Immature natural killer cell (primary cell): Measurements from ENCODE around the gene LTO1. TPM values are rescaled to one million over a fixed set of nuclear protein-coding genes. Genes with fewer than 3 reads are reported as not detected.
A peak's percentile ranks its signal among the peaks of the same experiment; 100 is the strongest.
"Not testable (repeated sequence)": the region's sequence is repeated elsewhere in the genome, so short reads cannot be mapped to it uniquely, and the experiment has no call there.

ENCODE experiments used
- DNase-seq, 3 donors: peaks; one replicate each; pipeline ENCODE4 v3.0.0; 2022; ENCODE audit warnings: mixed read lengths in 1 of 3
- H3K27ac Mint-ChIP-seq, 6 donors: one replicate each; pipeline ENCODE4 v1.8.0; 2020; ENCODE audit warnings: mixed read lengths in 6 of 6, mild to moderate bottlenecking in 5 of 6, inconsistent platforms in 4 of 6, moderate library complexity in 3 of 6
- H3K27me3 Mint-ChIP-seq, 3 donors: one replicate each; pipeline ENCODE4 v1.8.0; 2020 to 2021; ENCODE audit warnings: low read depth in 3 of 3, mild to moderate bottlenecking in 3 of 3, mixed read lengths in 3 of 3, moderate library complexity in 3 of 3, inconsistent platforms in 1 of 3
- H3K36me3 Mint-ChIP-seq, 3 donors: one replicate each; pipeline ENCODE4 v1.8.0; 2020; ENCODE audit warnings: mixed read lengths in 3 of 3, inconsistent platforms in 2 of 3, mild to moderate bottlenecking in 2 of 3
- H3K4me1 Mint-ChIP-seq, 2 donors: one replicate each; pipeline ENCODE4 v1.8.0; 2020; ENCODE audit warnings: inconsistent platforms in 2 of 2, mild to moderate bottlenecking in 2 of 2, mixed read lengths in 2 of 2, moderate library complexity in 1 of 2
- H3K4me3 Mint-ChIP-seq, 5 donors: one replicate each; pipeline ENCODE4 v1.8.0; 2020; ENCODE audit warnings: mild to moderate bottlenecking in 5 of 5, mixed read lengths in 5 of 5, inconsistent platforms in 3 of 5, moderate library complexity in 3 of 5
- H3K9me3 Mint-ChIP-seq, 6 donors: one replicate each; pipeline ENCODE4 v1.8.0; 2020; ENCODE audit warnings: mild to moderate bottlenecking in 6 of 6, mixed read lengths in 6 of 6, inconsistent platforms in 4 of 6, moderate library complexity in 3 of 6
- polyA plus RNA-seq, 3 donors: library from polyadenylated mRNA; unstranded; fragments of 300-500 nt; fragmentation: Illumina TruSeq; gene quantifications; one replicate each; pipeline ENCODE4 v1.2.3, GENCODE V29; 2021

LTO1 gene
- polyA plus RNA-seq, 3 donors from 2014 or later, result 7.2 to 13.1 (median 12.3) TPM

GRCh38 chr11:69695581-69695980, 20.4 kb upstream of the LTO1 start:
- Mint-ChIP-seq H3K27ac (no peak overlapping the region), H3K36me3 (no peaks in the 10 kb centered on the region), H3K27me3 (peaks cover 2 to 17% (median 5%) of the 10 kb centered on the region in 3 donors), H3K4me1 (no peaks in the 10 kb centered on the region), H3K4me3 (no peak overlapping the region), H3K9me3 (no peaks in the 10 kb centered on the region)
- no peak for DNase-seq

- Mint-ChIP-seq H3K9me3 (no peaks in the 10 kb centered on the region), H3K27ac (no peak overlapping the region), H3K27me3 (peaks cover 2 to 20% (median 5%) of the 10 kb centered on the region in 3 donors), H3K36me3 (no peaks in the 10 kb centered on the region), H3K4me1 (no peaks in the 10 kb centered on the region), H3K4me3 (no peak overlapping the region)
- no peak for DNase-seq
These were observed 19.6 kb upstream of the LTO1 start for GRCh38 chr11:69694781-69695180.

- H3K4me3 Mint-ChIP-seq, result no peak overlapping the region
- peaks cover 6 to 17% (median 11%) of the 10 kb centered on the region in 3 donors for H3K27me3 Mint-ChIP-seq
- H3K4me1 Mint-ChIP-seq, result no peaks in the 10 kb centered on the region
- no peaks in the 10 kb centered on the region for H3K36me3 Mint-ChIP-seq
- H3K27ac Mint-ChIP-seq, result no peak overlapping the region
- no peak for DNase-seq
- no peaks in the 10 kb centered on the region for H3K9me3 Mint-ChIP-seq
These were observed 17.3 kb upstream of the LTO1 start for GRCh38 chr11:69692422-69692821.

- DNase-seq, result no peak
- H3K4me1 Mint-ChIP-seq, result no peaks in the 10 kb centered on the region
- H3K36me3 Mint-ChIP-seq, result no peaks in the 10 kb centered on the region
- no peak overlapping the region for H3K4me3 Mint-ChIP-seq
- H3K9me3 Mint-ChIP-seq, result no peaks in the 10 kb centered on the region
- no peak overlapping the region for H3K27ac Mint-ChIP-seq
- peaks cover 6 to 16% (median 9%) of the 10 kb centered on the region in 3 donors for H3K27me3 Mint-ChIP-seq
These were observed 16.3 kb upstream of the LTO1 start for GRCh38 chr11:69691463-69691862.

- Mint-ChIP-seq H3K9me3 (no peaks in the 10 kb centered on the region), H3K27me3 (peaks cover 6 to 11% (median 9%) of the 10 kb centered on the region in 3 donors), H3K27ac (no peak overlapping the region), H3K4me3 (no peak overlapping the region), H3K4me1 (peaks cover 6 to 10% of the 10 kb centered on the region in 2 donors), H3K36me3 (no peaks in the 10 kb centered on the region)
- DNase-seq, result no peak
These were observed 14.5 kb upstream of the LTO1 start for GRCh38 chr11:69689484-69690319.

- not testable (repeated sequence) for H3K9me3 Mint-ChIP-seq, H3K36me3 Mint-ChIP-seq, H3K27ac Mint-ChIP-seq, H3K4me3 Mint-ChIP-seq, DNase-seq
- Mint-ChIP-seq H3K27me3 (peaks cover 9 to 11% (median 11%) of the 10 kb centered on the region in 3 donors), H3K4me1 (peaks cover 6 to 10% of the 10 kb centered on the region in 2 donors)
These were observed 13.0 kb upstream of the LTO1 start for GRCh38 chr11:69687969-69688771.

GRCh38 chr11:69686856-69687255, 11.7 kb upstream of the LTO1 start:
- Mint-ChIP-seq H3K27ac (no peak overlapping the region), H3K4me3 (no peak overlapping the region), H3K27me3 (peaks cover 4 to 12% (median 6%) of the 10 kb centered on the region in 3 donors), H3K4me1 (peaks cover 6 to 10% of the 10 kb centered on the region in 2 donors), H3K36me3 (no peaks in the 10 kb centered on the region), H3K9me3 (no peaks in the 10 kb centered on the region)
- DNase-seq, result no peak

- Mint-ChIP-seq H3K4me1 (peaks cover 6 to 10% of the 10 kb centered on the region in 2 donors), H3K27me3 (peaks cover 4 to 12% (median 6%) of the 10 kb centered on the region in 3 donors), H3K27ac (no peak overlapping the region), H3K36me3 (no peaks in the 10 kb centered on the region), H3K4me3 (no peak overlapping the region), H3K9me3 (no peaks in the 10 kb centered on the region)
- no peak for DNase-seq
These were observed 11.3 kb upstream of the LTO1 start for GRCh38 chr11:69686452-69686851.

- H3K4me3 Mint-ChIP-seq, result peak overlapping the region; percentile 26 to 69 (median 59)
- H3K27ac Mint-ChIP-seq, result no peak overlapping the region
- no peaks in the 10 kb centered on the region for H3K36me3 Mint-ChIP-seq
- H3K9me3 Mint-ChIP-seq, result no peaks in the 10 kb centered on the region
- peaks cover 4 to 12% (median 6%) of the 10 kb centered on the region in 3 donors for H3K27me3 Mint-ChIP-seq
- H3K4me1 Mint-ChIP-seq, result peaks cover 6 to 10% of the 10 kb centered on the region in 2 donors
- no peak for DNase-seq
These were observed 10.2 kb upstream of the LTO1 start for GRCh38 chr11:69685348-69685747.

GRCh38 chr11:69684651-69685050, 9.5 kb upstream of the LTO1 start:
- DNase-seq, result no peak
- H3K36me3 Mint-ChIP-seq, result no peaks in the 10 kb centered on the region

GRCh38 chr11:69683764-69684333, 8.7 kb upstream of the LTO1 start:
- DNase-seq, result no peak
- no peak overlapping the region for H3K27ac Mint-ChIP-seq
- H3K27me3 Mint-ChIP-seq, result peaks cover 2 to 8% (median 4%) of the 10 kb centered on the region in 3 donors
- no peak overlapping the region for H3K4me3 Mint-ChIP-seq
- no peaks in the 10 kb centered on the region for H3K9me3 Mint-ChIP-seq
- H3K4me1 Mint-ChIP-seq, result peaks cover 6 to 10% of the 10 kb centered on the region in 2 donors
- no peaks in the 10 kb centered on the region for H3K36me3 Mint-ChIP-seq

More at GRCh38 chr11:69684651-69685050, 9.5 kb upstream of the LTO1 start:
- no peaks in the 10 kb centered on the region for H3K9me3 Mint-ChIP-seq
- peaks cover 6 to 10% of the 10 kb centered on the region in 2 donors for H3K4me1 Mint-ChIP-seq
- H3K4me3 Mint-ChIP-seq, result no peak overlapping the region
- H3K27me3 Mint-ChIP-seq, result peaks cover 2 to 12% (median 4%) of the 10 kb centered on the region in 3 donors
- H3K27ac Mint-ChIP-seq, result no peak overlapping the region

- Mint-ChIP-seq H3K9me3 (no peaks in the 10 kb centered on the region), H3K36me3 (no peaks in the 10 kb centered on the region), H3K27ac (no peak overlapping the region), H3K4me1 (peaks cover 6 to 10% of the 10 kb centered on the region in 2 donors), H3K27me3 (peaks cover 2 to 3% (median 3%) of the 10 kb centered on the region in 3 donors), H3K4me3 (no peak overlapping the region)
- no peak for DNase-seq
These were observed 7.7 kb upstream of the LTO1 start for GRCh38 chr11:69682681-69683326.

- DNase-seq, result no peak
- no peaks in the 10 kb centered on the region for H3K9me3 Mint-ChIP-seq
- no peaks in the 10 kb centered on the region for H3K36me3 Mint-ChIP-seq
- peaks cover 6 to 10% of the 10 kb centered on the region in 2 donors for H3K4me1 Mint-ChIP-seq
- no peak overlapping the region for H3K27ac Mint-ChIP-seq
- H3K27me3 Mint-ChIP-seq, result peaks cover 2 to 3% (median 3%) of the 10 kb centered on the region in 3 donors
- no peak overlapping the region for H3K4me3 Mint-ChIP-seq
These were observed 7.1 kb upstream of the LTO1 start for GRCh38 chr11:69682221-69682620.
